Neural cell (in vitro differentiated cells): ENCODE measurements around the gene FYB1. TPM values are rescaled to one million over a fixed set of nuclear protein-coding genes. Genes with fewer than 3 reads are reported as not detected.

Experiments
- H2AFZ ChIP-seq: fragments of 200-600, 300-800 bp; sonication (generic), shearing (Covaris generic); 2 replicates; pipeline ENCODE4 v1.6.0; 2014; ENCODE audit warnings: low read depth, mild to moderate bottlenecking, antibody characterized with exemption, low read length, moderate library complexity
- H3F3A ChIP-seq: fragments of 200-600 bp; shearing (Covaris generic); 2 replicates; pipeline ENCODE4 v1.6.1; 2016; ENCODE audit warnings: mild to moderate bottlenecking, moderate library complexity, mixed read lengths, antibody characterized with exemption, low read length; ENCODE audit not compliant: insufficient read depth, poor library complexity, severe bottlenecking
- H3K27ac ChIP-seq: fragments of 200-600, 300-800 bp; sonication (generic), shearing (Covaris generic); 2 replicates; pipeline ENCODE4 v1.5.1; 2014; ENCODE audit warnings: mild to moderate bottlenecking, low read length, moderate library complexity
- H3K27me3 ChIP-seq: fragments of 300-800, 200-600 bp; sonication (generic), shearing (Covaris generic); 2 replicates; pipeline ENCODE4 v1.6.0; 2014; ENCODE audit warnings: mild to moderate bottlenecking, low read depth, low read length, moderate library complexity; ENCODE audit not compliant: insufficient read depth
- H3K36me3 ChIP-seq: fragments of 300-800, 200-600 bp; sonication (generic), shearing (Covaris generic); 2 replicates; pipeline ENCODE4 v1.5.1; 2014; ENCODE audit warnings: mild to moderate bottlenecking, antibody characterized with exemption, low read length, moderate library complexity; ENCODE audit not compliant: insufficient read depth
- H3K4me2 ChIP-seq: fragments of 300-800, 200-600 bp; sonication (generic), shearing (Covaris generic); 2 replicates; pipeline ENCODE4 v1.6.0; 2014; ENCODE audit warnings: mild to moderate bottlenecking, low read length
- H3K4me3 ChIP-seq: fragments of 300-800, 200-600 bp; sonication (generic), shearing (Covaris generic); 2 replicates; pipeline ENCODE4 v1.5.1; 2014; ENCODE audit warnings: mild to moderate bottlenecking, low read length, moderate library complexity
- H3K79me2 ChIP-seq: fragments of 200-600 bp; shearing (Covaris generic); replicated peaks from 2 replicates; pipeline ENCODE4 v1.6.0; 2014; ENCODE audit warnings: mild to moderate bottlenecking, low read length, moderate library complexity; ENCODE audit not compliant: insufficient read depth
- H3K9ac ChIP-seq: fragments of 300-800, 200-600 bp; sonication (generic), shearing (Covaris generic); 2 replicates; pipeline ENCODE4 v1.6.1; 2016; ENCODE audit warnings: mild to moderate bottlenecking, low read length, mixed read lengths
- H3K9me2 ChIP-seq: fragments of 200-600 bp; shearing (Covaris generic); 2 replicates; pipeline ENCODE4 v1.6.1; 2016; ENCODE audit warnings: mild to moderate bottlenecking, low read length, mixed read lengths; ENCODE audit not compliant: insufficient read depth
- H3K9me3 ChIP-seq: fragments of 200-600, 300-800 bp; sonication (generic), shearing (Covaris generic); 2 replicates; pipeline ENCODE4 v1.6.1; 2016; ENCODE audit warnings: mild to moderate bottlenecking, mixed run types, low read length, moderate library complexity, mixed read lengths
- H4K20me1 ChIP-seq: fragments of 200-600 bp; shearing (Covaris generic); 2 replicates; pipeline ENCODE4 v1.6.1; 2016; ENCODE audit warnings: mild to moderate bottlenecking, mixed run types; ENCODE audit not compliant: insufficient read depth
- CTCF ChIP-seq: fragments of 450-650 bp; IDR thresholded peaks from 2 replicates; pipeline ENCODE4 v1.5.1; 2014; ENCODE audit warnings: antibody characterized with exemption, mild to moderate bottlenecking, moderate library complexity; ENCODE audit not compliant: poor library complexity, severe bottlenecking
- EP300 ChIP-seq: fragments of 450-650 bp; conservative IDR thresholded peaks from 2 replicates; pipeline ENCODE4 v1.6.1; 2014; ENCODE audit warnings: antibody characterized with exemption, mild to moderate bottlenecking, moderate library complexity; ENCODE audit not compliant: poor library complexity, severe bottlenecking
- EZH2 ChIP-seq: fragments of 200-600, 300-800 bp; shearing (Covaris generic), sonication (generic); IDR thresholded peaks from 2 replicates; pipeline ENCODE4 v1.6.1; 2014; ENCODE audit warnings: antibody characterized with exemption, low read length, borderline replicate concordance, mild to moderate bottlenecking; ENCODE audit not compliant: insufficient read depth, poor library complexity, severe bottlenecking
- MXI1 ChIP-seq: fragments of 450-650 bp; conservative IDR thresholded peaks from 2 replicates; pipeline ENCODE4 v1.6.1; 2014; ENCODE audit warnings: antibody characterized with exemption, mild to moderate bottlenecking; ENCODE audit not compliant: poor library complexity, severe bottlenecking
- POLR2AphosphoS5 ChIP-seq: IDR thresholded peaks from 2 replicates; pipeline ENCODE4 v1.6.1; 2012
- RAD21 ChIP-seq: fragments of 450-650 bp; conservative IDR thresholded peaks from 2 replicates; pipeline ENCODE4 v1.6.1; 2014; ENCODE audit warnings: antibody characterized with exemption, mild to moderate bottlenecking, moderate library complexity
- REST ChIP-seq: IDR thresholded peaks from 2 replicates; pipeline ENCODE4 v1.6.1; 2012; ENCODE audit warnings: borderline replicate concordance
- SMC3 ChIP-seq: fragments of 450-650 bp; conservative IDR thresholded peaks from 2 replicates; pipeline ENCODE4 v1.6.1; 2014; ENCODE audit warnings: antibody characterized with exemption, mild to moderate bottlenecking, moderate library complexity; ENCODE audit not compliant: poor library complexity
- TAF1 ChIP-seq: IDR thresholded peaks from 2 replicates; pipeline ENCODE4 v1.6.1; 2012; ENCODE audit warnings: low read depth
- polyA plus RNA-seq: library from polyadenylated mRNA; depleted of rRNA; stranded (reverse); fragments of >200 nt; gene quantifications from 2 replicates; pipeline ENCODE4 v1.2.3, GENCODE V29; 2014

The FYB1 gene
- polyA plus RNA-seq, 1 donor from 2014 or later = not detected

- no peak overlapping the region for H3K27ac ChIP-seq
- H4K20me1 ChIP-seq = no peaks in the 10 kb centered on the region
- no peaks in the 10 kb centered on the region for H3K79me2 ChIP-seq
- no peak overlapping the region for H3K4me2 ChIP-seq
- H2AFZ ChIP-seq = no peak overlapping the region
- H3K36me3 ChIP-seq = no peaks in the 10 kb centered on the region
- H3K9ac ChIP-seq = no peak overlapping the region
- no peak for TF ChIP-seq EZH2
- TF ChIP-seq SMC3 = no peak
- no peak for TF ChIP-seq TAF1
- no peak for TF ChIP-seq RAD21
- TF ChIP-seq POLR2AphosphoS5 = no peak
- no peak for TF ChIP-seq REST
- no peak for TF ChIP-seq MXI1
- TF ChIP-seq CTCF = no peak
- no peak for TF ChIP-seq EP300
- no peaks in the 10 kb centered on the region for H3K9me3 ChIP-seq
- H3F3A ChIP-seq = no peaks in the 10 kb centered on the region
- H3K4me3 ChIP-seq = no peak overlapping the region
- no peaks in the 10 kb centered on the region for H3K9me2 ChIP-seq
- no peaks in the 10 kb centered on the region for H3K27me3 ChIP-seq
Observed at GRCh38 chr5:39206630-39207321, 12.6 kb downstream of the FYB1 start.

- H3K27ac ChIP-seq = no peak overlapping the region
- H3K9ac ChIP-seq = no peak overlapping the region
- H2AFZ ChIP-seq = no peak overlapping the region
- no peaks in the 10 kb centered on the region for H3K79me2 ChIP-seq
- H3F3A ChIP-seq = no peaks in the 10 kb centered on the region
- no peaks in the 10 kb centered on the region for H3K9me3 ChIP-seq
- TF ChIP-seq SMC3 = no peak
- no peak for TF ChIP-seq CTCF
- no peak for TF ChIP-seq MXI1
- no peak for TF ChIP-seq RAD21
- TF ChIP-seq TAF1 = no peak
- TF ChIP-seq EP300 = no peak
- TF ChIP-seq REST = no peak
- no peak for TF ChIP-seq POLR2AphosphoS5
- no peaks in the 10 kb centered on the region for H3K27me3 ChIP-seq
- H3K4me2 ChIP-seq = no peak overlapping the region
- no peaks in the 10 kb centered on the region for H3K36me3 ChIP-seq
- H4K20me1 ChIP-seq = no peaks in the 10 kb centered on the region
- no peak overlapping the region for H3K4me3 ChIP-seq
- H3K9me2 ChIP-seq = no peaks in the 10 kb centered on the region
Observed at GRCh38 chr5:39205550-39205949, 13.8 kb downstream of the FYB1 start.
